ENCODE data around the gene WARS2.

The WARS2 gene

DNA sequence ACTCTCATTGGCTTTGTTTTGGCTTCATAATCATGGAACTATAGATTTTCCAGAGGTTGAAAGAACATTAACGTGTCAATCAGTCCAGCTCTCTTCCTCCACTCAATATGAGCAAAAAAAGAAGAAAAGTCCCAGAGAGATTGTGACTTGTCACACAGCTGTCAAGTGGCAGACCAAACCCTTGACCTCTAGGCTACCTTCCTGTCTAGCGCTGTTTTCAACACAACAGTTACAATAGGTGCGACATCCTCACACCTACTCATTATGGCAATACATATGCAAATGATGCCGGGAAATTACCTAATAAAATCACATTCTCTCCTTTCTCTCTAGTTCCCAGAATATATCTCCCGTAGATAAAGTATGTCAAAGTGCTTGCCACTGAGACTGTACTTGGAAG lies 1.1 kb downstream of the WARS2 start:
- no peak for TF ChIP-seq FOXP2 (optimal IDR thresholded peaks at IDR 0.05; ENCODE audit: borderline replicate concordance, extremely low read depth, extremely low read length, insufficient read depth)
- no peak for TF ChIP-seq POLR2AphosphoS5 (IDR thresholded peaks at IDR 0.05; ENCODE audit: low read depth, low read length)
- no peak for TF ChIP-seq SIN3A (IDR thresholded peaks at IDR 0.05; ENCODE audit: borderline replicate concordance, insufficient read depth, low read length)
- TF ChIP-seq TAF1 (IDR thresholded peaks at IDR 0.05; ENCODE audit: borderline replicate concordance, insufficient read depth, low read length): no peak
- TF ChIP-seq, protein P1, sequence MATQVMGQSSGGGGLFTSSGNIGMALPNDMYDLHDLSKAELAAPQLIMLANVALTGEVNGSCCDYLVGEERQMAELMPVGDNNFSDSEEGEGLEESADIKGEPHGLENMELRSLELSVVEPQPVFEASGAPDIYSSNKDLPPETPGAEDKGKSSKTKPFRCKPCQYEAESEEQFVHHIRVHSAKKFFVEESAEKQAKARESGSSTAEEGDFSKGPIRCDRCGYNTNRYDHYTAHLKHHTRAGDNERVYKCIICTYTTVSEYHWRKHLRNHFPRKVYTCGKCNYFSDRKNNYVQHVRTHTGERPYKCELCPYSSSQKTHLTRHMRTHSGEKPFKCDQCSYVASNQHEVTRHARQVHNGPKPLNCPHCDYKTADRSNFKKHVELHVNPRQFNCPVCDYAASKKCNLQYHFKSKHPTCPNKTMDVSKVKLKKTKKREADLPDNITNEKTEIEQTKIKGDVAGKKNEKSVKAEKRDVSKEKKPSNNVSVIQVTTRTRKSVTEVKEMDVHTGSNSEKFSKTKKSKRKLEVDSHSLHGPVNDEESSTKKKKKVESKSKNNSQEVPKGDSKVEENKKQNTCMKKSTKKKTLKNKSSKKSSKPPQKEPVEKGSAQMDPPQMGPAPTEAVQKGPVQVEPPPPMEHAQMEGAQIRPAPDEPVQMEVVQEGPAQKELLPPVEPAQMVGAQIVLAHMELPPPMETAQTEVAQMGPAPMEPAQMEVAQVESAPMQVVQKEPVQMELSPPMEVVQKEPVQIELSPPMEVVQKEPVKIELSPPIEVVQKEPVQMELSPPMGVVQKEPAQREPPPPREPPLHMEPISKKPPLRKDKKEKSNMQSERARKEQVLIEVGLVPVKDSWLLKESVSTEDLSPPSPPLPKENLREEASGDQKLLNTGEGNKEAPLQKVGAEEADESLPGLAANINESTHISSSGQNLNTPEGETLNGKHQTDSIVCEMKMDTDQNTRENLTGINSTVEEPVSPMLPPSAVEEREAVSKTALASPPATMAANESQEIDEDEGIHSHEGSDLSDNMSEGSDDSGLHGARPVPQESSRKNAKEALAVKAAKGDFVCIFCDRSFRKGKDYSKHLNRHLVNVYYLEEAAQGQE (IDR thresholded peaks at IDR 0.05; ENCODE audit: insufficient read depth in 1 of 2, low read depth in 2 of 2, low read length in 2 of 2): no peak

DNA sequence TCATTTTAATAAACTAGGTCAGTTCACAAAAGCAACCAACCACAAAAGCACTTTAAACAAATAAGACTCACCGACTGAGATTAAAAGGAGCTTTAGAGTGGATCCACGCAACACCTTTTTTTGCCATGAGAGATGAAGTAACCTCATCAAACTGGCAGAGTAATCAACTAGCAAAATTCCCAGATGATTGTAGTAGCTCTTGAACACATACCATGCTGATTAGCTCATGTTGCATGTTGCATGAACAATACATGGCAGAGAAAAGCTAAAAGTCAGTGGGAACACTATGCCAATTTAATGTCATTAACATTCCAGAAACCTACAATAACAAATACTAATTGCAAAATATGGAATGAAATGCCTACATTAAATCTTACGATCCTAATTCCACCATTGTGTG lies 4.1 kb downstream of the WARS2 start:
- TF ChIP-seq POLR2AphosphoS5 (IDR thresholded peaks at IDR 0.05; ENCODE audit: low read depth, low read length) (no peak), SIN3A (IDR thresholded peaks at IDR 0.05; ENCODE audit: borderline replicate concordance, insufficient read depth, low read length) (no peak), TAF1 (IDR thresholded peaks at IDR 0.05; ENCODE audit: borderline replicate concordance, insufficient read depth, low read length) (no peak), FOXP2 (optimal IDR thresholded peaks at IDR 0.05; ENCODE audit: borderline replicate concordance, extremely low read depth, extremely low read length, insufficient read depth) (no peak)
- TF ChIP-seq, protein P1 (IDR thresholded peaks at IDR 0.05; ENCODE audit: insufficient read depth in 1 of 2, low read depth in 2 of 2, low read length in 2 of 2): no peak

DNA sequence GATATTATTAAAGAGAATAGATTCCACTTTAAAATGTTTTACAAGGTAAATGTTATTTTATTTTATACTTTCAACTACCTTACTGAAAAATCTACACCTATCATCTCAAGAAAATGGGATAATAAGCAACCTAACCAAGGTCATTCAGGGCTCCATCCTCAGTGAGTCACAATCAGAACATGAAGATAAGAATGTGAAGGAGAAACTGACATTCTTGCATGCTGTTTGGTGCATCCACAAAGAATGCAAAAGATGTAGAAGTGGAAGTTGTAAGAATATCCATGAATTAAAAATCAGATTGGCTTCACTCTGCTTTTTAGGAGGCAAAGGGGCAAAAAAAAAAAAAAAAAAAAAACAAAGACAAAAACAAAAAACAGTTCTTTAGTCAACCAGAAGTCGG lies 6.5 kb downstream of the WARS2 start:
- TF ChIP-seq POLR2AphosphoS5 (IDR thresholded peaks at IDR 0.05; ENCODE audit: low read depth, low read length): no peak
- TF ChIP-seq SIN3A (IDR thresholded peaks at IDR 0.05; ENCODE audit: borderline replicate concordance, insufficient read depth, low read length): no peak
- no peak for TF ChIP-seq FOXP2 (optimal IDR thresholded peaks at IDR 0.05; ENCODE audit: borderline replicate concordance, extremely low read depth, extremely low read length, insufficient read depth)
- TF ChIP-seq TAF1 (IDR thresholded peaks at IDR 0.05; ENCODE audit: borderline replicate concordance, insufficient read depth, low read length): no peak
- TF ChIP-seq, protein P1 (IDR thresholded peaks at IDR 0.05; ENCODE audit: insufficient read depth in 1 of 2, low read depth in 2 of 2, low read length in 2 of 2): no peak

DNA sequence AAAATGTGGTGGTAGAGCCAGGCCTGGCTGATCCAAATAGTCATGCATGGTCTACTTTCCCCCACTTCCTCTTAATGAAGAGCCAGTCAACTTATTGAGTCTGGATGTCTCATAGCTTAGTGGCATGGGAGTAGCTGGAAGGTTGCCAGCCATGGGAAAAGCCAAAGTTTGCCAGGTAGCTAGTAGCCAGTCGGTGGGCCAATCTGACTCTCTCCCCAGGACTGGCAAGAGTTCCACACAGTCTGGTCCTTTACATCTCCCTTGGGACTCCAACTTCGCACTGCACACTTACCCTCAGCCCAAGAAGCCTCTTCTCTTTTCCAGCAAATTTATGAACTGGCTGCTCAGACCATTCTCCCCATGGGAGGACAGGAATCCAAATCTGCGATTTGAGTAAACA lies 8.3 kb downstream of the WARS2 start:
- TF ChIP-seq SIN3A (IDR thresholded peaks at IDR 0.05; ENCODE audit: borderline replicate concordance, insufficient read depth, low read length): no peak
- no peak for TF ChIP-seq POLR2AphosphoS5 (IDR thresholded peaks at IDR 0.05; ENCODE audit: low read depth, low read length)
- no peak for TF ChIP-seq TAF1 (IDR thresholded peaks at IDR 0.05; ENCODE audit: borderline replicate concordance, insufficient read depth, low read length)
- TF ChIP-seq, protein P1 (IDR thresholded peaks at IDR 0.05; ENCODE audit: insufficient read depth in 1 of 2, low read depth in 2 of 2, low read length in 2 of 2): no peak
- TF ChIP-seq FOXP2 (optimal IDR thresholded peaks at IDR 0.05; ENCODE audit: borderline replicate concordance, extremely low read depth, extremely low read length, insufficient read depth): no peak

DNA sequence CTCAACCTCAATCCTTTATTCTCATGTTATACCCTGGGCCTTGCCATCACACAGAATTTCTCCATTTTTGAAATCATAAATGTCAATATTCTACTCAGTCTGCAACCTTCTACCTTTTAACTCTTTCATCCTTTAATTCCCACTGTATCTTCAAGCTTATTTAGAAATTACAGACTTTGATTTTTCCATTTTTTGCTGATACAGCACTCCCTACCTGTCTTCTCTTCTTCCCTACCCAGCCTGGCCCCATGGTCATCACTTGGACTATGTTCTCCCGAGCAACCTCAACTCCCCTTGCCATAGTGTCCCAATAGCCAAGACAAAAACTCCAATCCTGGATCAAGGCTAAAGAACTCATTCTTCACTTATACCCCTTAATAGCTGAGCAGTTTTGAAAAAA lies 14.6 kb downstream of the WARS2 start:
- no peak for TF ChIP-seq POLR2AphosphoS5 (IDR thresholded peaks at IDR 0.05; ENCODE audit: low read depth, low read length)
- no peak for TF ChIP-seq TAF1 (IDR thresholded peaks at IDR 0.05; ENCODE audit: borderline replicate concordance, insufficient read depth, low read length)
- TF ChIP-seq, protein P1 (IDR thresholded peaks at IDR 0.05; ENCODE audit: insufficient read depth in 1 of 2, low read depth in 2 of 2, low read length in 2 of 2): no peak
